Right lobe of liver (tissue), 4 donors: ENCODE measurements around the gene MYLK.

Experiments used
- POLR2A ChIP-seq: fragments of 450-650 bp; IDR thresholded peaks from one replicate; pipeline ENCODE4 v1.6.1; 2017; ENCODE audit warnings: antibody characterized with exemption, mild to moderate bottlenecking
- TF ChIP-seq, protein P1 (sequence below), 4 donors: fragments of 200-600 bp in 3 of 4; fragments of 450-650 bp in 1 of 4; IDR thresholded peaks; one replicate each; pipeline versions ENCODE4 v1.5.1 to v1.8.0; 2016 to 2022; ENCODE audit warnings: antibody characterized with exemption in 4 of 4, mild to moderate bottlenecking in 2 of 4
- donor health status: DM: no; HTN: no; CAD: no.
- donor health status: DM: no; HTN: no; CAD: no.
- donor health status: DM: no; HTN: yes; CAD: no.

DNA sequence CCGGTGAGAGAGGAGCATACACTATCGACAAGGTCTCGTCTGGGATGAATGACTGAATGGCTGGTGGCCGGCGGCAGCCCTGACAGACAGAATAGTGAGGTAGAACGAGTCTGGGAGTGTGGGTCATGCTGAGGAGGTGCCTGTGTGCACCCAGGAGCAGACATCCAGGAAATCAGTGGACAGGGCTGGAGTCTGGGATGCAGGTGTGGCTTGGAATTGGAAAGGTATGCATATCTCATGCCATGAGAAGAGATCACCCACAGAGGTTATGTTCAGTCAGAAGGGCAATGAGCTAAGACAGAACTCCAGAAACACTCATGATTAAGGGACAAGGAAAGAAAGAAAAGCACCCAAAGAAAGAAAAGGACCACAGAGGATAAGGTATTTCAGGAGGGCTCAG is 320.1 kb downstream of the MYLK start:
- no peak for TF ChIP-seq POLR2A
- TF ChIP-seq, protein P1, sequence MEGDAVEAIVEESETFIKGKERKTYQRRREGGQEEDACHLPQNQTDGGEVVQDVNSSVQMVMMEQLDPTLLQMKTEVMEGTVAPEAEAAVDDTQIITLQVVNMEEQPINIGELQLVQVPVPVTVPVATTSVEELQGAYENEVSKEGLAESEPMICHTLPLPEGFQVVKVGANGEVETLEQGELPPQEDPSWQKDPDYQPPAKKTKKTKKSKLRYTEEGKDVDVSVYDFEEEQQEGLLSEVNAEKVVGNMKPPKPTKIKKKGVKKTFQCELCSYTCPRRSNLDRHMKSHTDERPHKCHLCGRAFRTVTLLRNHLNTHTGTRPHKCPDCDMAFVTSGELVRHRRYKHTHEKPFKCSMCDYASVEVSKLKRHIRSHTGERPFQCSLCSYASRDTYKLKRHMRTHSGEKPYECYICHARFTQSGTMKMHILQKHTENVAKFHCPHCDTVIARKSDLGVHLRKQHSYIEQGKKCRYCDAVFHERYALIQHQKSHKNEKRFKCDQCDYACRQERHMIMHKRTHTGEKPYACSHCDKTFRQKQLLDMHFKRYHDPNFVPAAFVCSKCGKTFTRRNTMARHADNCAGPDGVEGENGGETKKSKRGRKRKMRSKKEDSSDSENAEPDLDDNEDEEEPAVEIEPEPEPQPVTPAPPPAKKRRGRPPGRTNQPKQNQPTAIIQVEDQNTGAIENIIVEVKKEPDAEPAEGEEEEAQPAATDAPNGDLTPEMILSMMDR (IDR thresholded peaks at IDR 0.05): no peak
